HTERT RPE-1 (cell line): ENCODE data around the gene TMPRSS3.

Source experiments
- in situ Hi-C: fragments of 300-500 bp; cut with MboI; formaldehyde crosslinking; loops from 4 replicates; pipeline ENCODE4 v1.14.3; 2020; ENCODE audit warnings: low sequenced_read_pairs

TMPRSS3 gene

GRCh38 chr21:42338729-42339715 lies 56.8 kb downstream of the TMPRSS3 start:
- in situ Hi-C loops, result no loop called here

- in situ Hi-C loops, result no loop called here
Measured at GRCh38 chr21:42337830-42338728, 57.8 kb downstream of the TMPRSS3 start.

DNA sequence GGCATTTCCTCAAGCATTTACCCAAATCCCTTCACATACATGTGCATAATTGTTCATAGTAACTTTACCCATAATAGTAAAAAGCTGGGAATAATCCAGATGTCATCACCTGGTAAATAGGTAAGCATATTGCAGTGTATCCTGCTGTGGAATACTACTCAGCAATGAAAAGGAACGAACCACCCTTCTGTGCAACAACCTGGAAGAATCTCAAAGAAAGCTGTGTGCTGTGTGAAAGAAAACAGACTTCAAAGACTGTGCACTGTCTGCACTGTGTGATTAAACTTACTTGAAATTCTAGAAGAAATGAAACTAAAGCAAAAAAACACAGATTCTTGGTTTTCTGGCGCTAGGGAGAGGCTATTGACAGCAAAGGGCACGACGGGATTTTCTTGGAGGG lies 58.6 kb downstream of the TMPRSS3 start:
- in situ Hi-C loops, result no loop called here

- in situ Hi-C loops, result no loop called here
Measured at GRCh38 chr21:42336054-42336453, 59.8 kb downstream of the TMPRSS3 start.

DNA sequence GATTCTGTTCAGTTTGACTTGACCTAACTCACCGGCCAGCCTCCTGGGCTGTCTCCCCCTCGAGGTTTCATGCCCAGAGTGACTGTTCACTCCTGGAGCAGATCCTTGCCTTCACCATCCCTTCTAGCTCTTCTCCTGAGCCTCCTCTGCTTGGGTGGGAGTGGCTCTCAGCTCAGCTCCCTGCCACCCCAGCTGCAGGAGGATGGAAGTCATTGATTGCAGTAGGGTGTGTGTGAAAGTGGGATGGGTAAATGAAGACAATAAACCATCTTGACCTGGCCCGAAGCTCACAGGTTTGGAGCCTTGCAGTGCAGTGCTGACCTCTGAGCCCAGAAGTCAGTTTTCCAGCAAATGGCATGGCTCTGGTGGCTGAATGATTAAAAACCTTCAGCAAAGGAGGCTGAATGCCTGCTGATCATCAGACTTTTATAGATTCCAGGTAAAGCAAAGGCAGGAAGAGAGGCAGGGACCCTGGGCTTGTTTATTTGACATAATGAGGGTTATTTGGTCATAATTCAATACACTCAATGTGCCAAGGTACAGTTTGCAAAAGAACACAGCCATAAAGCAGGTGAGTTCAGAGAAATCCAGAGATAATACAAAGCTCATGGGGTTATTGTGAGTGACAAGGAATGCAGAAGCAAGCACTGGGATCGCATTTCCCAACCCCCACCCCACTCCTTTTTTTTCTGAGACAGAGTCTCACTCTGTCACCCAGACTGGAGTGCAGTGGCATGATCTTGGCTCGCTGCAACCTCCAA lies 63.1 kb downstream of the TMPRSS3 start:
- in situ Hi-C loops, result no loop called here

GRCh38 chr21:42331660-42332059 lies 64.2 kb downstream of the TMPRSS3 start:
- in situ Hi-C loops, result no loop called here

DNA sequence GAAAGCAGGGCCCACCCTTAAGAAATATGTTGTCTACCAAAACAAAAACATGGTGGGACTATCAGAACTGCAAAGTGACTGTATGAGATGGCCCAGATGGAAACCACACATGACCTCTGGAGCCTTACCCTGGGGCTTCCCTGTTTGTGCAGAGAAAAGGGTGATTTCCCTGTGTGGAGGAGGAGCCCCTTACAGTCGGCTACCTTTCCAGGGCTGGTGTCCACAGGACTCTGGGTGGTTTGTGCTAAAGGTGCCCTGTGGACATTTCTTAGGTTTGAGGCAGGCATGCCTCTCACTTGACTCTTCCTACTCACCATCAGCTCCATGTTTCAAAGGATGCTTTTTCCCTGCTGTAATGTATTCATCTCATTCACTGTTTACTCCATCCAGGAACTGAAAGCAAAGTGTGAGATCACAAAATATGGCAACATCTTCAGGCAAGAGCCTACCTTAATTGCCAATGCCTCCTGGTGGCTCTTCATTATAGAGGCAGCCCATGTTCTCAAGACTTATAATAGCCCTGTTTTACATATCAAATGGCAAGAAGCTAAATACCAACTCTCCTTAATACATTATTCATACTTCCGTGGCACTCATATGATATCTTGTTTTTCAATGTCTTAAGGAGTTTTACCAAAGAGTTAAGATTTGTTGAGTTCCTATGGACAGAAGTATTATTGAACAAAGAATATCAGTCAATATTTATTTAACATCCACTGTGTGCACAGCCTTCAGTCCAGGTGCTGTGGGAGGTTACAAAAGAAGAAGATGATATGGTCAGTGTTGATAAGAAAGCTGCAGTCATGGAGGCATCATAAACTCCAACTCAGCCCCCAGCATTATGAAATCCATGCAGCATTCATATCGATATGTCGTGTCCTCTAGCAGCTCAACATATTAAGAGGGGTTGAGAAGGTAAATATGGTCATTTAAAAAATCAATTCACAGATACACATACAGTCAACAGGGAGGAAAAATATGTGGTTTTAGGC lies 65.2 kb downstream of the TMPRSS3 start:
- in situ Hi-C loops, result no loop called here

- in situ Hi-C loops, result no loop called here
Measured at GRCh38 chr21:42324896-42325295, 71.0 kb downstream of the TMPRSS3 start.
